ENCODE results near the gene RNF181.
"Not testable (repeated sequence)": the region's sequence is repeated elsewhere in the genome, so short reads cannot be mapped to it uniquely, and the experiment has no call there.

RNF181 gene, protein sequence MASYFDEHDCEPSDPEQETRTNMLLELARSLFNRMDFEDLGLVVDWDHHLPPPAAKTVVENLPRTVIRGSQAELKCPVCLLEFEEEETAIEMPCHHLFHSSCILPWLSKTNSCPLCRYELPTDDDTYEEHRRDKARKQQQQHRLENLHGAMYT

DNA sequence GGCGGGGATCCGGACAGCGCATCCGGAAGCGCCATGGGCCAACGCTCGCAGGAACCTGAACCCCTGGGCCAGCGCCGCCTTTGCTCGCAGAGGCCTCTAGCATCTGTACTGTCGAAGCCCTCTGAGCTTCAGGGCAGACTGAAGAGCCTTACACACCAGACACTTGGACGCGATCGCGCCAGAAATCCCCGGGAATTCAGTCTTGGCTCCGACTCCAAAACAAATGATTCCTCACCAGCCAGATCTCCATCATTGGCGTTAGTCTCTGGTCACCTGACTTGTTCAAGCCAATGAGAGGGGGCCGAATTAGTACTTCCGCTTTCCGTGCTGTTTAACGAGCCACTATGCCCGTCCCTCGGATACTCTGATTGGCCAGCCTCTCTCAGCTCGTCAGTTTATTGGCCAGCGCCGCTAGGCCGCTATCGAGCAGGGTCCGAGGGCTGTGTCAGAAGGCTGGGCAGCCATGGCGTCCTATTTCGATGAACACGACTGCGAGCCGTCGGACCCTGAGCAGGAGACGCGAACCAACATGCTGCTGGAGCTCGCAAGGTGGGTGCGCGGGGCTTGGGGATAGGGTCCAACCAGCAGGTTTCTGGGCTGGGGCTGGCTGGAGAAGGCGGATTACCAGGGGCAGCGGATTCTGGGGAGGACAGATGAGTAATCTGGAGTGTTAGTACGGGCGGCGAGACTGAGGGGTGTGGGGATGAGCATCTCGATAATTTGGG is at the start of gene RNF181:
RNF181 (plus strand) TSS at position 445 of the 725 bp plus-strand sequence; CDS start at position 464, 19 bp downstream.
- DNase-seq = peak; percentile 97

DNA sequence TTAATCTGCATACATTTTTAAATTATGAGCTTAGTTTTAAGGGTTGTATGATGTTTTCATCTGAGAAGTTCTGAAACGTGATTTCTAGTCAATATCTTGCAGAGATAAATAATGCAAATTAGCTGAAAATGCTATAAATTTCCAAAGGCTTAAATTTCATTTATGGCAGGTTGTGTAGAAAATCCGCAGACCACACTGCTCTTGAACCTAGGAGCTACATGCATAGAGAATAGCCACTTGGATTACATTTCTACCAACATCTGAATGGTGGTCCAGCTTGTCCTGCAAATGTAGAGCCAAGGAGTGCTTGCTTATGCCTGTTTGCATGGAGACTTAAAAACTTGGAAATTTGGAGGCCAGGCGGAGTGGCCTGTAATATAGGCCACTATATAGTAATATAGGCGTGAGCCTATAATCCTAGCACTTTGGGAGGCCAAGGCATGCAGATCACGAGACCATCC is 49.7 kb upstream of the RNF181 start:
- DNase-seq = no peak

DNA sequence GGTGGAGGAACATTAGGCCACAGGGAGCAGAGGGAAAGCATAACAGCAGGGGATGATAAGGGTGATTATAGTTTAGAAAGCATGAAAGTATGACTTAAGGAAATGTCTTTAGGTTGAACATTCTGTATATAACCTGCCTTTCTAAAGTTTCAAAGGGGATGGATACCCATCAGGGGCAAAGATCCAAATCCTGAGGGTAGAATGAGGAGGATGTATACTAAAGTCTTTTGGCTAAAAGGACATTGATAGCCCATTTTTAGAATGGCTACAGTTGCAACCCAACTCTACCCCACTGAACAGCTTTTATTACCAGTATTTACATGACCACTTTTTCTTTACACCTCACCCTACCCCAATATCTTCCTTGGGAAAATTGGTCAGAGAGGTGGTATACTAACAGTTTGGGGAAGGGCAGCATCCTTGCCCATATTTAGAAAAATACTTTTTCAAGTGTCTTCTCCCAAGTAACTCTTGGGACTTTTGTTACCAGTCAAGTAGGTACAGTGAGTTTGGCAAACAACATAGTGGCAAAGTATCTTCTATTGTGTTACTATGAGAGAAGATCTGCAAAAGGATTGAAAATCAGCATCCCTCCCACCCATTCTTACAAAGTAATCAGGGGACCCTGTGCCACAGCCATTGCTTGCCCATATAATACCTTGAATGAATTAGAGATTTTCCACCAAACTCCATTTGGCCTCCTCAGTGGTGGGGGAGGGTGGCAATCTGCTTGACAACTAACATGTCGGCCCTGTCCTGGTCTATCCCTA is 48.3 kb upstream of the RNF181 start:
- DNase-seq = no peak

DNA sequence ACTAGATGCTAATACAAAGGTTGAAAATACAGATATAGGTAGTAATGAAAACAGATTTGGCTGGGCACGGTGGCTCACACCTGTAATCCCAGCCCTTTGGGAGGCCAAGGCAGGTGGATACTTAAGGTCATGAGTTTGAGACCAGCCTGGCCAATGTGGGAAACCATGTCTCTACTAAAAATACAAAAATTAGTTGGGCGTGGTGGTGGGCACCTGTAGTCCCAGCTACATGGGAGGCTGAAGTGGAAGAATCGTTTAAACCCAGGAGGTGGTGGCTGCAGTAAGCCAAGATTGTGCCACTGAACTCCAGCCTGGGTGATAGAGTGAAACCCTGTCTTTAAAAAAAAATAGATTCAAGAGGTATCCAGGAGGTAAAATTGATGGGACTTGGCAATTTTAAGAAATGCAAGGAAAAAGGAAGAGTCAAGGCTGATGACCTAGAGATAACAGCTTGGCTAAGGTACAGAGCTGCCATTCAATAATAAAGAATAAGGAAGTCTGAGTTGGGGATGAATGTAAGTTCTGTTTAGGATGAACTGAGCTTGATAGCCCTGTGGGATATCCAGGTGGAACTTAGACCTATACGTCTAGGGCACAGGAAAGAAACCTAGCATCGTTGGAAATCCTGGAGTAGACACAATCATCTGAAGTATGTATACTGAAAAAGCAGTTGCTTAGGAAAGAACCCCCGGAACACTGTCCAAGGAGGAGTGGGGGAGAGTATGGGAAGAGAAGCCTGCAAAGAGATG is 47.5 kb upstream of the RNF181 start:
- DNase-seq = no peak

DNA sequence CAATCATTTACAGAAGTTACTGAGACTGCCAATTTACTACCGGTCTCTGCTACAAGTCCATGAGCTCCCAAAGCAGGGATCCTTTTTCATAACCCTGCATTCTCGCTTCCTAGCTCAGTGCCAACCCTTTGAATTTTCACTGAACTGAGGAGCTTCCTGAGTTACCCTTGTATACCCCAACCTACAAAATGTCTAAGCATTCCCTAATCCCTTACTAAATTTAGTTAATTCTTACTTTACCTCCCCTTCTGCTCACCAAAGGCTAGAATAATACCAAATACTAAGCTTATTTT is 47.0 kb upstream of the RNF181 start:
- no peak for DNase-seq

DNA sequence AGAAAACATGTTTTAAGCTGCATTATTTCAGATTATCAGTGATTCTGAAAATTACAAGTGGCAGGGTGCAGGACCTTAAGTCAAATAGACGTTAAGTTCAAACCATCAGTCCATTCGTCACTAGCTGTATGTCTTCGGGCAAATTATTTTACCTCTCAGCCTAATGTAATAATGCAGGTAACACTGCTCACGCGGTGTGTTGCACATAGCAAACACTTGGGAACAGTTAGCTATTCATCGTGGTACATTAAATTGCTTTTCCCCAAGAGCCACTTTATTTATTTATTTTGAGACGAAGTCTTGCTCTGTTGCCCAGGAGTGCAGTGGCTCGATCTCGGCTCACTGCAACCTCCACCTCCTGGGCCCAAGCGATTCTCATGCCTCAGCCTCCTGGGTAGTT is 46.5 kb upstream of the RNF181 start:
- DNase-seq = no peak

DNA sequence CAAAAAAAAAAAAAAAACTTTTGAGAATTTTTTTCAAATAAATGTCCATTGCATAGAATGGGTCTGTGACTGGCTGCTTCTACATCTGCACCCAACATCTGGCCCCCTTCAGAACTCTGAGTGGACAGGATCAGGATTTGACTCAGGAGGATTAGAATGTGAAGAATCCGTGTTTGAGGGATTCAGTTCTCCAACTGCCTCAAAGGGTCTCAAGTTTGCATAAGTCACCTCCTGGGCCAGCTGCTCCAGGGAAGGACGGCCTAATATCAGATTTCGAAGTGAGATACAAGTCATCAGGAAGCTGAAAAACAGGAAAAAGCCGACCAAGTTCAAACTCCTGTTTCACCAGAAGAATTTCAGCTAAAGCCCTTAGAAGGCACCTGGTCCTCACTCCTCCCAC is 45.7 kb upstream of the RNF181 start:
- DNase-seq = no peak

DNA sequence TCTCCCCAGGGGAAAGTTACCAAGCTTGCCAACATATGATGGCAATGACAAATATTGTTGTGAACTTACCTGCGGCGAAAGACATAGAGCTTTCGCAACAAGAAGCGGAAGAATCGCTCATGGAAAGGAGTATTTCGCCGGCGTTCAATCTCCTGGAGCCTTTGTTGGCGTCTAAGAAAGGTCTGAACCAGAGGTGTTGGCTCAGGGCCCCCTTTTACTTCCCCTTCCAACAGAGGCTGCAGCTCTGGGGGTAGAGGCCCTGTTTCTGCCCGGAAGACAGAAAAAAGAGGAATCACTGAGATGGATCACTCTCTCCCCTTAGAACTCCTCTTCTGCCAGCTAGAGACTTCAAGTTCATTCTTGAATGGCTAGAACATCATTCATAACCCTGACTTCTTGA is 45.1 kb upstream of the RNF181 start:
- no peak for DNase-seq

DNA sequence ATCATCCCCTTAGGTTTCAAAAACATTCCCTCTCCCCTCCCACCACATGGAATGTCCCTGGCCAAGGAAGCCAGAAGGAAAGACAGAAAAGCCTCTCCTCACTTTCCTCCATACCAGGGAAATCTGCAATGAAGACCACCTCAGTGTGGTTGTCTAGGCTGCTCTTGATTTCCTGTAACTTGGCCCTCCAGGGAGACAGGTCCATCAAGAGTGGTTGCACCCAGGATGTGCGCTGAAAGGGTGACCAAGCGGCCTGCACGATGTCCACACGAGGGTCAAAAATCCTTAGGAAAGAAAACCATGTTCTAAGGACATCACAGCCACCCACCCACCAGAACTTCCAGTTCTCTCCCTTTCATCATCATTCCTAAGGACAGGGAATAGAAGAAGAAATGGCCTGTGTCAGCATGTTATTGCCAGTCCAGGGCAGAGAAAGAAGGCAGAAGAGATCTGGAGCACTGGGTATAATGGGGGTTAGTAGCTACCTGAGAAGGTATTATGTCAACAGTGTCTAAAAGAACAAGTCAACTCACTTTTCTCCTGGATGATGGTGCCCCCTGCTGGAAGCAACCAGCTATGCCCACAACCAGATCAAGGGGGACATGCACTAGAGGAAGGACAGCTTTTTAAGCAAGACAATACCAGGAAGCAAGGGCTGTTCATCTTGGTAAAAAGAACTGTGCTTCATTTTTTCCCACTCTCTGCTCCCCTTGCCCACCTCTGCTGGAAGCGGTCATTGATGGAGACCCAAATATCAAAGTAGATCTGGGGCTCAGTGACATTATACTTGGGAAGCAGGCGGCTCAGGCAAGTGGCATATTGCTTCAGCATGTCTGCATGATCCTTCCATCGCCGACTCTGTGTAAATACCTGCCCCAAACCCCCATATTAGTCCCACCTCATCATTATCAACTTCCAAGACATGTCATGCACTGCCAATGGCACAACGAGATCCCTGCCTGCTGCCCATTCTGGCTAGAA is 43.6 kb upstream of the RNF181 start:
- DNase-seq = peak; percentile 80

DNA sequence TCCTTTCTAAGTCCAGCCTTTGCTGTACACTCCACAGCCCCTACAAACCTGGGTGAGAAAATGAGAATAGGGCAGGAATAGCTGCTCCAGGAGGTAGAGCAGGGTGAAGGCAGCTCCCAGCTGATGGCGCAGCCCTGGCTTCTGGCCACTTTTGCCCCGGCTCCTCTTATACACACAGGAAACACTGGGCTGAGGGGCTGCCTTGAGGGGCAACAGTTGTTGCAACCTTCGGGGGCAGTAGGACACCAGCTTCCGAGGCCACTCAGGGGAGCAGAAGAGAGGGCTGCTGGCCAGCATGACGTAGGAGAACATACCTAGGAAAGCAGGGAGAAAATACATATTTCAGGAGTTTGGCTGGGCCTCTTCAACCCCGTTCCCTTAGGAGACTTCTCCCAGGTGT is 42.4 kb upstream of the RNF181 start:
- DNase-seq = no peak

DNA sequence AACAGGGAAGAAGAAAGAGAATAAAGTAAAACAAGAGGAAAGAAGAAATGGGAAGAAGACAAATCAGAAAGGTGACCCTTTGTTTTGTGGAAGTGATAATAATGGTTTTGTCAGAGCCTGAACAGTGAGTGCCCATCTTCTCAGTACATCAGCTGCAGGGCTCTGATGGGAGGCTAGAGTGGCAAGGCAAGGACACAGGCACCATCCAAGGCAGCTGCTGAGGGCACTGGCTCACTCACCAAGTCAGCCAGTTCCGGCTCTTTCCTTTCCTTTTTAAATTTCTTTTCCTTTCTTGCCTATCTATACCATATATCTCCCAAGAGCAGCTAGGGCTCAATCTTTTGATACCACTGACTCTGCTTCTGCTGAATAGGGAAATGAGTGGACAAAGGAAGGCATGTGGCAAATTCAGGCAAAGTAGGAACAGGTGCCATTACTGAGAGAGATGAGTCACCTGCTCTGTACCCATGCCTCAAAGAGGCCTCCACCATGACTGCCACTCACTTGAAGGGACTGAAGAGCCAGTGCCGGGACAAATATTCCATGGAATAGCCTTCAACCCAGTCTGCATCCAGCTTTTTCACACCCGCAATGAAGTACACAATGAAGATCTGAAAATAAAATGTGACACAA is 40.4 kb upstream of the RNF181 start:
- DNase-seq = no peak

DNA sequence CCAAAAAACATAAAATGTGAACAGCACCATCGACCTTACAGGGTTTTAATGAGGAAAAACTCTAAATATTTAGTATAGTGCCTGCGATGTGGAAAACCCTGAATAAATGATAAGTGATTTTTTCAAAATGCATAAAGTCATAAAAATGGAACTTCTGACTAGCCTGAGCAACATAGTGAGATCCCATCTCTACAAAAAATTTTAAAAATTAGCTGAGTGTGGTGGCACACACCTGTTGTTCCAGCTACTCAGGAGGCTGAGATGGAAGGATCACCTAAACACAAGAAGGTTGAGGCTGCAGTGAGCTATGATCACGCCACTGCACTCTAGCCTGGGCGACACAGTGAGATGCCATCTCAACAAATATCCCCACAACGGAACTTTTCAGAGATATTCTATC is 38.4 kb upstream of the RNF181 start:
- no peak for DNase-seq

DNA sequence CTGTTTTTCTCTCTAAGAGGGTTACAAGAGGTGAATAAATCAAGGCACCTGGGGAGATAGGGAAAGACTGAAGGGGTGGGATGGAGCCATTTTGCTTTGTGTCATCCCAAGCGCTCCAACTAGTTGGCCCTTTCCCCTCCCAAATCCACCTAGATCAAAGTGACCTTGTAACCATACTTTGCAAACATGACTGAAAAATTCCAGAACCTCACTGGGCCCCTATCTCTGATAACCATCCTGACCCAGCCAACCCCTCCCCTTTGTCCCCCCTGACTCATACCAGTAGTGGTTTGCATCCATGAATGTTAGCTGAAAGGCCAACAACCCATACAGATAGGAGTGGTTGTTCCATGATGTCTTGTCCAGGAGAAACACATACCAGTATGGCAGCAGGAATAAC is 37.4 kb upstream of the RNF181 start:
- no peak for DNase-seq

DNA sequence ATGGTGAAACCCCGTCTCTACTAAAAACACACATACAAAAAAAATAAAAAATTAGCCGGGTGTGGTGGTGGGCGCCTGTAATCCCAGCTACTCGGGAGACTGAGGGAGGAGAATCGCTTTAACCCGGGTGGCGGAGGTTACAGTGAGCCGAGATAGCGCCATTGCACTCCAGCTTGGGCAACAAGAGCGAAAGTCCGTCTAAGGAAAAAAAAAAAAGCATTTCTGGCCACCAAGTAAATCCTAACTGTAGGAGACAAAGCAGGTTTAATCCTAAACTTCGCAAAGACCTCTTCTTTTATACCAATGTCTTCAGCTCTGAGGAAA is 35.2 kb upstream of the RNF181 start:
- DNase-seq = not testable (repeated sequence)

DNA sequence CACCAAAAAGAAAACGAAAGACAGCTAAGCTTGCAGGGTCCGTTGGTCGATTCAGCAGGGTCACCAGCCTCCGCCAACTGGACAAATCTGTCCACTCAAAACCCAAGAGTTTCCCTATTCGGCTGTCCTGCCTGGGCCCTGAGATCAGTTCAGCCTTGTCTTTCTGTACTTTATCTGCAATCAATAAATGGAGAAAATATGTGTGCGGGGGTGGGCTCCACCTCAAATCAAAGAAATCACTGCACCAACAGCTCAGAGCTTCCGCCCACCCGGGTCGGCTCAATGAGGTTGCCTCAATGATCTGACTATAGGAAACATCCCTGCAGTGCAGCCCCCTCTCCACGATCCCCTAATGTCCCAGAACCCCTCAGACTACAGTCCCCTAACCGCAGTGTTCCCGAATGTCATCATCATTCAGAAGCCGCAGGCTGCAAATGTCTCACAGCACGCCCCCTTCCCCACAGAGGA is 34.7 kb upstream of the RNF181 start:
- no peak for DNase-seq

DNA sequence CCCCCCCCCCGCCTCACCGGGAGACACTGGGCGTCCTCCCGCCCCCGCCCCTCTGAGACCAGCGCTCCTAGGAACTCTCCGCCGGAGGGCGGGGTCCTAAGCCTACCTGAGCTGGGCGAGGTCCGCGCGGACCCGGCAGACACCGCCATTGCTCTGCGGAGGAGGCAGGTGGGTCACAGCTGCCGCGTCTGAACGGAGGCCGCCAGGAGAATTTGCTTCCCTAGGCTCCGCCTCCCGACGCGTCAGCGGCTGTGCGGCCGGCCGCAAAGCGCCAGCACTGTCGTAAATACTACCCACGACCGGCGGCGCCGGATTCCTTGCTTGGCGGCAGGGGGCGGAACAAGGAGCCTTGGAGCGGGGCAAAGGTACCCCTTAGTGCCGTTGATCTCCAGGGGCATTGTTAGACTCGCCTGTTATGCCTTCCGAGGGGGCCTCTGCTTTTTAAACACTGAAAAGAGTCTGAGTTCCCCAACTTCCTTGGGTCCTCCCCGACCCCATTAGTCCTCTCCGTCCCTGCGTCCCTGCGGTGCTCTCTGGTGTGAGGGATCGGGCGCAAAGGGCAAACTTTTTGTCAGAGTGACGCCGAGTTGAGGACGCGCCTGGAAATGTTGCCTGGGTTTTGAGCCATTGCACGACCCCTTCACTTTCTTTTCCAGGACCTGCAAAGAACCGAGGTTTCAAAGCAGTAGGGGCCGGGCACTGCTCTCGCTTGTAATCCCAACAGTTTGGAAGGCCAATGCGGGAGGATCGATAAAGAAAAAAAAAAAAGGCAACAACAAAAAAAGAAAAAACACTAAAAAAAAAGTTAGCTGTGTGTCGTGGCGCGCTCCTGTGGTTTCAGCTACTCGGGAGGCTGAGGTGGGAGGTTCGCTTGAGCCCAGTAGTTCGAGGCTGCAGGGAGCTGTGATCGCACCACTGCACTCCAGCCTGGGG is 34.0 kb upstream of the RNF181 start, which contains the start of gene GGCX:
GGCX (minus strand) TSS at position 214 of the 933 bp plus-strand sequence; CDS start at position 149, 65 bp downstream.
- peak; percentile 98 for DNase-seq

DNA sequence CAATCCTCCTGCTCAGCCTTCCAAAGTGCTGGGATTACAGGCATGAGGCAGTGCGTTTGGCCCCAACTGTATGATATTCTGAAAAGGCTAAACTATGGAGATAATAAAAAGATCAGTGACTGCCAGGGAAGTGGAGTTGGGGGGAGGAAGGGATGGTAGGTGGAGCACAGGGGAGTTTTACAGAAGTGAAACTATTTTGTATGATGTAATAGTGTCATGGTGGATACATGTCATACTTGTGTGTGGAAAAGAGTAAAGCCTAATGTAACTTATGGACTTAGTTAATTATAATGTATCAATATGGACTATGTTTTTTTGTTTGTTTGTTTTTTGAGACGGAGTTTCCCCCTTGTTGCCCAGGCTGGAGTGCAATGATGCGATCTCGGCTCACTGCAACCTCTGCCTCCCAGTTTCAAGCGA is 31.4 kb upstream of the RNF181 start:
- DNase-seq = peak; percentile 53

DNA sequence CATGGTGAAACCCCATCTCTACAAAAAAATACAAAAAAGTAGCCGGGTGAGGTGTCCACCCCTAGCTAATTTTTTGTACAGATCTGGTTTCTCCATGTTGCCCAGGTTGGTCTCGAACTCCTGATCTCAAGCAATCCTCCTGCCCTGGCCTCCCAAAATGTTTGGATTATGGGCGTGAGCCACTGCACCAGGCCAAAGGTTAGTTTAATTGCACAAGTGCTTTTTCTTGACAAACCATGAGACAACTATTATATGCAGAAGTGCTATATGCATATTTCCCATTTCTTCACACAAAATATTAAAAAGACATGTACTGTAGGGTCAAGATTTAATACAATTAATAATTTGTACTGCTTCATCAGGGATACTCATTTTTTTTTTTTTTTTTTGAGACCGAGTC is 29.3 kb upstream of the RNF181 start:
- no peak for DNase-seq

DNA sequence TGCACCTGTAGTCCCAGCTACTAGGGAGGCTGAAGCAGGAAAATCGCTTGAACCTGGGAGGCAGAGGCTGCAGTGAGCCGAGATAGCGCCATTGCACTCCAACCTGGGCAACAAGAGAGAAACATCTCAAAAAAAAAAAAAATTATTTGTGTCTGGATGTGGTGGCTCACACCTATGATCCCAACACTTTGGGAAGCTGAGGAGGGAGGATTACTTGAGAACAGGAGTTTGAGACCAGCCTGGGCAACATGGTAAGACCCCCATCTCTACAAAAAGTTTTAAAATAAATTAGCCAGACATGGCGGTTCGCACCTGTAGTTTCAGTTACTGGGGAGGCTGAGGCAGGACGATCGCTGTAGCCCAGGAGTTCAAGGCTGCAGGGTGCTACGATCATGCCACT is 19.8 kb upstream of the RNF181 start:
- no peak for DNase-seq

DNA sequence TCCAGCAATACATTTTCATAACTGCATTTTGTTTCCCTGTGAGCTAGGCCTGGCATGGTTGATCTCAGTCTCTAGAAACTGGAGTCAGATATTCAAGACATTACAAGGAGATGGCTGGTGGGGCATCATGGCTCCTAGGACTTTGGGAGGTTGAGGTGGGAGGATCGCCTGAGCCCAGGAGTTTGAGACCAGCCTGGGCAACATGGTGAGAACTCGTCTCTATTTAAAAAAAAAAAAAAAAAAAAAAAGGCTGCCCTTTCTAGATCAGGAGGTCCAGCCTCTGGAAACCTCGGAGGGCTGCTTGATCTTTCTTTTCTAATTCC is 18.5 kb upstream of the RNF181 start:
- DNase-seq = no peak

Data from RPMI8226 (cell line).